GM19324 (cell line): ENCODE measurements around the gene MTFP1.

Experiments
- ATAC-seq: cut with Tn5 transposase; IDR thresholded peaks from one replicate; pipeline ENCODE4 v1.9.1; 2021; ENCODE audit warnings: mild to moderate bottlenecking, moderate library complexity; ENCODE audit not compliant: unreplicated experiment, low FRiP score

The MTFP1 gene

GRCh38 chr22:30425616-30426387 lies at the start of gene MTFP1:
TSS of gene MTFP1 (plus strand) at chr22:30425768. CDS start at chr22:30425880, 112 bp downstream.
- no peak for ATAC-seq

GRCh38 chr22:30380011-30380410 lies 45.6 kb upstream of the MTFP1 start:
- no peak for ATAC-seq

GRCh38 chr22:30381264-30381663 lies 44.3 kb upstream of the MTFP1 start:
- no peak for ATAC-seq

- no peak for ATAC-seq
These were observed 43.2 kb upstream of the MTFP1 start for GRCh38 chr22:30382340-30382739.

- no peak for ATAC-seq
These were observed 42.5 kb upstream of the MTFP1 start for GRCh38 chr22:30383061-30383460.

GRCh38 chr22:30385942-30386341 lies 39.6 kb upstream of the MTFP1 start:
- ATAC-seq = no peak

- ATAC-seq = no peak
These were observed 39.0 kb upstream of the MTFP1 start for GRCh38 chr22:30386608-30386959.

- peak; percentile 80 for ATAC-seq
These were observed 38.4 kb upstream of the MTFP1 start, which contains the start of gene RNF215 for GRCh38 chr22:30386960-30387827. TSS of gene RNF215 (minus strand) at chr22:30387411. CDS start at chr22:30387313, 98 bp downstream.

- ATAC-seq = no peak
These were observed 34.4 kb upstream of the MTFP1 start for GRCh38 chr22:30390974-30391691.

GRCh38 chr22:30392661-30393321 lies 32.8 kb upstream of the MTFP1 start:
- no peak for ATAC-seq

GRCh38 chr22:30393322-30393680 lies 32.3 kb upstream of the MTFP1 start:
- no peak for ATAC-seq

- ATAC-seq = no peak
These were observed 31.7 kb upstream of the MTFP1 start for GRCh38 chr22:30393885-30394284.

GRCh38 chr22:30396871-30397655 lies 28.5 kb upstream of the MTFP1 start, which contains the start of gene SEC14L2:
TSS of gene SEC14L2 (plus strand) at chr22:30397018. CDS start at chr22:30397117, 99 bp downstream.
- no peak for ATAC-seq

- no peak for ATAC-seq
These were observed 27.6 kb upstream of the MTFP1 start for GRCh38 chr22:30397656-30398635.

GRCh38 chr22:30398685-30399680 lies 26.6 kb upstream of the MTFP1 start:
- no peak for ATAC-seq

GRCh38 chr22:30399718-30400117 lies 25.9 kb upstream of the MTFP1 start:
- no peak for ATAC-seq

- no peak for ATAC-seq
These were observed 25.4 kb upstream of the MTFP1 start for GRCh38 chr22:30400159-30400558.
